ENCODE measurements around the gene MIA2. TPM values are rescaled to one million over a fixed set of nuclear protein-coding genes. Genes with fewer than 3 reads are reported as not detected.

Gene MIA2
- total RNA-seq, 4 donors from 2014 or later: 54.1 to 83.0 (median 71.4) TPM

DNA sequence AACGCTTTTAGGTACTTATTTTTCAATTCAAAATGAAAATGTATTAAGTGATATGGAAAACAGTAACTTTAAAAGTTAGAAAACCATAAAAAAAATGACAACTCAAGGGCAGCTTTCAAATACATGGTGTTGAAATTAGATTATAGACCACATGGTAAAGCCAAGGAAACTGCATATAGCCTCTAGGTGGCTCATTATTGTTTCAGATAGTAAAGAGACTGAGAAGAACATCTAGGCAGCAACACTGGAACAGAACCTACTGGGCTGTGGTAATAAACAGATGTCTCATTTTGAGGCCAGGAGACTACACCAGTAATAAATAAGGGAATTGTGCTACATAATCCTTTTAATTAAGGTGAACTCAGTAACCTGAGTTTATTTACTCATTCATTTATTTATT, 185.6 kb downstream of the MIA2 start:
- in situ Hi-C loops (cut with MboI; ENCODE audit: low pct_ligation_motif_present in 1 of 4, low pct_unique_long_range_greater_than_20kb in 1 of 4, low sequenced_read_pairs in 3 of 4) (no loop called here), intact Hi-C loops (cut with DNase I; ENCODE audit: low total_unique reads) (no loop called here)
- H3K9me3 ChIP-seq: peaks cover 6 to 12% of the 10 kb centered on the region in 2 donors
- 94 to 100% methylated on average over 1 of the region's 1 CpG for WGBS, 2 donors (ENCODE audit: low coverage in 1 of 2)
- no peak for TF ChIP-seq POLR2AphosphoS5 (IDR thresholded peaks at IDR 0.05)
- no peak for TF ChIP-seq POLR2A (IDR thresholded peaks at IDR 0.05)
- no peak overlapping the region for H3K4me3 ChIP-seq
- H3K4me1 ChIP-seq: peaks cover 0 to 30% (median 0%) of the 10 kb centered on the region in 4 donors
- no peak for DNase-seq
- H3K27ac ChIP-seq: no peak overlapping the region
- H3K36me3 ChIP-seq: peaks cover 0 to 11% (median 3%) of the 10 kb centered on the region in 4 donors
- no peaks in the 10 kb centered on the region for H3K27me3 ChIP-seq

DNA sequence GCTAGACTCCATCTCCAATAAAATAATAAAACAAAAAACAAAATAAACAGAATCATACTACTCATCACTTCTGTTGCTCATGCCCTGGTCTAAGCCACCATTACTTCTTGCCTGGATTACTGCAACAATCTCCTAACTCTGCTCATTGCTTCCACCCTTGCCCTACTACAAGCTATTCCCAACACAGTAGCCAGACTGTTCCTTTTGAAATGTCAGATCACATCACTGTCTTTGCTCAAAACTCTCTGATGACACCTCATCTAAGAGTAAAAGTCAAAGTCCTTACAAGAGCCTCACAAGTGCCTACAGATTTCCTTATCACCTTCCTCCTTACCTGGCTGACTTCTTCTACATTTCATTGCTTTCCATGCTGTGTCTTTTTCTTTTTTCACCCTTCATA, 188.5 kb downstream of the MIA2 start:
- Histone ChIP-seq H3K27me3 (no peaks in the 10 kb centered on the region), H3K36me3 (peaks cover 0 to 3% (median under 1%) of the 10 kb centered on the region in 4 donors), H3K4me1 (peaks cover 0 to 47% (median 0%) of the 10 kb centered on the region in 4 donors), H3K4me3 (no peak overlapping the region), H3K9me3 (no peaks in the 10 kb centered on the region), H3K27ac (no peak overlapping the region)
- intact Hi-C loops (cut with DNase I; ENCODE audit: low total_unique reads): no loop called here
- TF ChIP-seq CTCF (IDR thresholded peaks at IDR 0.05) (no peak), POLR2AphosphoS5 (IDR thresholded peaks at IDR 0.05) (peak in 1 of 3 donors; percentile 18), POLR2A (IDR thresholded peaks at IDR 0.05) (no peak), EP300 (IDR thresholded peaks at IDR 0.05; ENCODE audit: low read depth) (no peak)
- DNase-seq: no peak
- in situ Hi-C loops (cut with MboI; ENCODE audit: low pct_ligation_motif_present in 1 of 4, low pct_unique_long_range_greater_than_20kb in 1 of 4, low sequenced_read_pairs in 3 of 4): no loop called here

DNA sequence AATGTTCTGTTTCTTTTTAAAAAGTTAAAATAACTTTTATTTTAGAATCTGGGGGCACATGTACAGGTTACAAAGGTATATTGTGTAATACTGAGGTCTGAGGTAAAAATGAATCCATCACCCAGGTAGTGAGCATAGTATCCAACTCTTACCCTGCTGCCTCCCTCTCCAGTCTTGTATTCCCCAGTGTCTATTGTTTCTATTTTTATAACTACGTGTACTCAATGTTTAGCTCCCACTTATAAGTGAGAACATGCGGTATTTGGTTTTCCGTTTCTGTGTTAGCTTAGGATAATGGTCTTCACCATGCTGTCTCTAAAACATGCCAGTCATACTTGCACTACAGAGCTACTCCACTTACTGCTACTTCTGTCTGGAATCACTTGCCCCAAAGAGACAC, 190.1 kb downstream of the MIA2 start:
- H3K36me3 ChIP-seq: no peaks in the 10 kb centered on the region
- no peaks in the 10 kb centered on the region for H3K9me3 ChIP-seq
- no peak for DNase-seq
- no peak overlapping the region for H3K27ac ChIP-seq
- no peak for TF ChIP-seq POLR2A (IDR thresholded peaks at IDR 0.05)
- no peak for TF ChIP-seq POLR2AphosphoS5 (IDR thresholded peaks at IDR 0.05)
- TF ChIP-seq CTCF (IDR thresholded peaks at IDR 0.05): no peak
- TF ChIP-seq EP300 (IDR thresholded peaks at IDR 0.05; ENCODE audit: low read depth): no peak
- H3K4me3 ChIP-seq: no peak overlapping the region
- in situ Hi-C loops (cut with MboI; ENCODE audit: low pct_ligation_motif_present in 1 of 4, low pct_unique_long_range_greater_than_20kb in 1 of 4, low sequenced_read_pairs in 3 of 4) (no loop called here), intact Hi-C loops (cut with DNase I; ENCODE audit: low total_unique reads) (no loop called here)
- peaks cover 0 to 60% (median 2%) of the 10 kb centered on the region in 4 donors for H3K4me1 ChIP-seq
- no peaks in the 10 kb centered on the region for H3K27me3 ChIP-seq
- WGBS, 2 donors (ENCODE audit: low coverage in 1 of 2): 77 to 84% methylated on average over 3 of the region's 3 CpGs

GRCh38 chr14:39425947-39426346, 192.2 kb downstream of the MIA2 start:
- H3K4me3 ChIP-seq: no peak overlapping the region
- no peaks in the 10 kb centered on the region for H3K27me3 ChIP-seq
- WGBS, 2 donors (ENCODE audit: low coverage in 1 of 2): 86 to 92% methylated on average over 3 of the region's 3 CpGs
- TF ChIP-seq POLR2AphosphoS5 (IDR thresholded peaks at IDR 0.05): no peak
- TF ChIP-seq CTCF (IDR thresholded peaks at IDR 0.05): no peak
- TF ChIP-seq POLR2A (IDR thresholded peaks at IDR 0.05): no peak
- no peak for TF ChIP-seq EP300 (IDR thresholded peaks at IDR 0.05; ENCODE audit: low read depth)
- no peaks in the 10 kb centered on the region for H3K36me3 ChIP-seq
- H3K27ac ChIP-seq: no peak overlapping the region
- no peaks in the 10 kb centered on the region for H3K9me3 ChIP-seq
- H3K4me1 ChIP-seq: peaks cover 12 to 74% (median 19%) of the 10 kb centered on the region in 4 donors
- intact Hi-C loops (cut with DNase I; ENCODE audit: low total_unique reads): no loop called here
- DNase-seq: no peak
- in situ Hi-C loops (cut with MboI; ENCODE audit: low pct_ligation_motif_present in 1 of 4, low pct_unique_long_range_greater_than_20kb in 1 of 4, low sequenced_read_pairs in 3 of 4): no loop called here

GRCh38 chr14:39426605-39427004, 192.9 kb downstream of the MIA2 start:
- in situ Hi-C loops (cut with MboI; ENCODE audit: low pct_ligation_motif_present in 1 of 4, low pct_unique_long_range_greater_than_20kb in 1 of 4, low sequenced_read_pairs in 3 of 4) (no loop called here), intact Hi-C loops (cut with DNase I; ENCODE audit: low total_unique reads) (no loop called here)
- Histone ChIP-seq H3K9me3 (no peaks in the 10 kb centered on the region), H3K4me3 (no peak overlapping the region), H3K27ac (no peak overlapping the region), H3K27me3 (no peaks in the 10 kb centered on the region), H3K4me1 (peaks cover 12 to 75% (median 19%) of the 10 kb centered on the region in 4 donors), H3K36me3 (no peaks in the 10 kb centered on the region)
- 67 to 71% methylated on average over 7 of the region's 7 CpGs for WGBS, 2 donors (ENCODE audit: low coverage in 1 of 2)
- TF ChIP-seq CTCF (IDR thresholded peaks at IDR 0.05) (no peak), EP300 (IDR thresholded peaks at IDR 0.05; ENCODE audit: low read depth) (no peak), POLR2AphosphoS5 (IDR thresholded peaks at IDR 0.05) (no peak), POLR2A (IDR thresholded peaks at IDR 0.05) (no peak)
- DNase-seq: no peak

All from transverse colon (tissue), 4 donors.